H9 (cell line): ENCODE results near the gene ZRANB3. TPM values are rescaled to one million over a fixed set of nuclear protein-coding genes. Genes with fewer than 3 reads are reported as not detected.
"Not testable (repeated sequence)": the region's sequence is repeated elsewhere in the genome, so short reads cannot be mapped to it uniquely, and the experiment has no call there.

ENCODE experiments used
- DNase-seq: peaks from one replicate; pipeline ENCODE4 v3.0.0-alpha.2; 2017
- H2AFZ ChIP-seq: one replicate; pipeline ENCODE4 v1.6.1; 2013; ENCODE audit warnings: mild to moderate bottlenecking, low read length, control low read depth, moderate library complexity
- H2AK5ac ChIP-seq: 2 replicates; pipeline ENCODE4 v1.6.1; 2013; ENCODE audit warnings: low read length, control low read depth, mixed read lengths; ENCODE audit not compliant: insufficient read length
- H2BK120ac ChIP-seq: one replicate; pipeline ENCODE4 v1.6.1; 2013; ENCODE audit warnings: low read depth, mild to moderate bottlenecking, low read length, control low read depth, inconsistent platforms; ENCODE audit not compliant: poor library complexity, severe bottlenecking
- H2BK12ac ChIP-seq: 2 replicates; pipeline ENCODE4 v1.6.1; 2013; ENCODE audit warnings: low read length, control low read depth, mixed read lengths, low read depth; ENCODE audit not compliant: insufficient read length
- H2BK15ac ChIP-seq: 2 replicates; pipeline ENCODE4 v1.6.1; 2013; ENCODE audit warnings: low read depth, low read length, control low read depth
- H2BK20ac ChIP-seq: one replicate; pipeline ENCODE4 v1.6.1; 2013; ENCODE audit warnings: low read depth, mild to moderate bottlenecking, low read length, control low read depth, inconsistent platforms; ENCODE audit not compliant: poor library complexity, severe bottlenecking
- H2BK5ac ChIP-seq: 2 replicates; pipeline ENCODE4 v1.6.1; 2013; ENCODE audit warnings: low read length, control low read depth, mixed read lengths; ENCODE audit not compliant: insufficient read length
- H3K14ac ChIP-seq: 2 replicates; pipeline ENCODE4 v1.6.1; 2013; ENCODE audit warnings: low read length, control low read depth; ENCODE audit not compliant: insufficient read depth
- H3K18ac ChIP-seq: 2 replicates; pipeline ENCODE4 v1.6.1; 2013; ENCODE audit warnings: low read depth, mild to moderate bottlenecking, mixed read lengths, low read length, control low read depth; ENCODE audit not compliant: insufficient read length
- H3K23ac ChIP-seq: 2 replicates; pipeline ENCODE4 v1.6.1; 2013; ENCODE audit warnings: low read length, control low read depth, mixed read lengths, low read depth; ENCODE audit not compliant: insufficient read length
- H3K23me2 ChIP-seq: 2 replicates; pipeline ENCODE4 v1.6.1; 2013; ENCODE audit warnings: low read depth, mild to moderate bottlenecking, mixed read lengths, low read length, control low read depth; ENCODE audit not compliant: insufficient read length, poor library complexity, severe bottlenecking
- H3K27ac ChIP-seq: 2 replicates; pipeline ENCODE4 v1.5.1; 2013; ENCODE audit warnings: low read length, control low read depth, mixed read lengths, low read depth; ENCODE audit not compliant: insufficient read length
- H3K27me3 ChIP-seq: 2 replicates; pipeline ENCODE4 v1.6.1; 2013; ENCODE audit warnings: low read length, control low read depth, inconsistent platforms; ENCODE audit not compliant: insufficient read depth
- H3K4ac ChIP-seq: 2 replicates; pipeline ENCODE4 v1.6.1; 2013; ENCODE audit warnings: low read depth, mild to moderate bottlenecking, control low read depth, inconsistent platforms, low read length, moderate library complexity
- H3K4me1 ChIP-seq: 2 replicates; pipeline ENCODE4 v1.6.1; 2013; ENCODE audit warnings: low read length, control low read depth, inconsistent platforms; ENCODE audit not compliant: insufficient read depth
- H3K4me2 ChIP-seq: 2 replicates; pipeline ENCODE4 v1.6.1; 2013; ENCODE audit warnings: low read length, control low read depth, mixed read lengths; ENCODE audit not compliant: insufficient read length, insufficient read depth
- H3K56ac ChIP-seq: 2 replicates; pipeline ENCODE4 v1.6.1; 2013; ENCODE audit warnings: low read depth, mild to moderate bottlenecking, mixed read lengths, low read length, control low read depth; ENCODE audit not compliant: insufficient read length
- H3K79me1 ChIP-seq: 2 replicates; pipeline ENCODE4 v1.6.1; 2013; ENCODE audit warnings: low read depth, mild to moderate bottlenecking, moderate library complexity, low read length, control low read depth, inconsistent platforms; ENCODE audit not compliant: insufficient read depth, poor library complexity, severe bottlenecking
- H3K79me2 ChIP-seq: 2 replicates; pipeline ENCODE4 v1.6.1; 2013; ENCODE audit warnings: low read length, control low read depth, inconsistent platforms; ENCODE audit not compliant: insufficient read depth
- H3K9ac ChIP-seq: 2 replicates; pipeline ENCODE4 v1.6.1; 2013; ENCODE audit warnings: low read length, control low read depth, mixed read lengths; ENCODE audit not compliant: insufficient read length; ENCODE audit errors: extremely low read depth
- H3K9me3 ChIP-seq: one replicate; pipeline ENCODE4 v1.6.1; 2013; ENCODE audit warnings: low read depth, low read length, inconsistent platforms; ENCODE audit not compliant: control insufficient read depth
- H3T11ph ChIP-seq: one replicate; pipeline ENCODE4 v1.6.1; 2013; ENCODE audit warnings: mild to moderate bottlenecking, low read length, control low read depth, inconsistent platforms
- H4K20me1 ChIP-seq: one replicate; pipeline ENCODE4 v1.6.1; 2013; ENCODE audit not compliant: control insufficient read depth, insufficient read length, insufficient read depth
- H4K5ac ChIP-seq: 2 replicates; pipeline ENCODE4 v1.6.1; 2013; ENCODE audit warnings: low read depth, mild to moderate bottlenecking, mixed read lengths, low read length, control low read depth; ENCODE audit not compliant: insufficient read length
- H4K8ac ChIP-seq: replicated peaks from 2 replicates; pipeline ENCODE4 v1.6.1; 2013; ENCODE audit warnings: low read length, control low read depth, mixed read lengths, low read depth; ENCODE audit not compliant: insufficient read length
- H4K91ac ChIP-seq: 2 replicates; pipeline ENCODE4 v1.6.1; 2013; ENCODE audit warnings: low read depth, mild to moderate bottlenecking, moderate library complexity, mixed read lengths, low read length, control low read depth; ENCODE audit not compliant: insufficient read length
- H3K27ac Mint-ChIP-seq, 3 experiments: 2 replicates in 2 of 3; 3 replicates in 1 of 3; pipeline ENCODE4 v1.8.0; 2020 to 2021; ENCODE audit warnings: mixed read lengths in 3 of 3, mild to moderate bottlenecking in 1 of 3, moderate library complexity in 1 of 3
- H3K27me3 Mint-ChIP-seq: 2 replicates; pipeline ENCODE4 v1.8.0; 2021; ENCODE audit warnings: low read depth, mild to moderate bottlenecking, moderate library complexity, mixed read lengths
- H3K36me3 Mint-ChIP-seq, 3 experiments: 2 replicates in 2 of 3; 3 replicates in 1 of 3; pipeline ENCODE4 v1.8.0; 2020 to 2021; ENCODE audit warnings: low read depth in 3 of 3, mixed read lengths in 3 of 3; ENCODE audit not compliant: insufficient read depth in 1 of 3
- H3K4me1 Mint-ChIP-seq, 2 experiments: 2 replicates each; pipeline ENCODE4 v1.8.0; 2020; ENCODE audit warnings: mixed read lengths in 2 of 2
- H3K4me3 Mint-ChIP-seq, 2 experiments: 2 replicates in 1 of 2; 3 replicates in 1 of 2; pipeline ENCODE4 v1.8.0; 2020 to 2021; ENCODE audit warnings: mild to moderate bottlenecking in 2 of 2, mixed read lengths in 2 of 2, moderate library complexity in 1 of 2
- H3K9me3 Mint-ChIP-seq, 2 experiments: 2 replicates in 1 of 2; 3 replicates in 1 of 2; pipeline ENCODE4 v1.8.0; 2020; ENCODE audit warnings: mild to moderate bottlenecking in 2 of 2, mixed read lengths in 2 of 2, moderate library complexity in 1 of 2
- WGBS: extraction: QIAGEN DNeasy Blood & Tissue Kit; methylation state at CpG from one replicate; pipeline ENCODE4 v1.1.7; 2013; ENCODE audit warnings: missing lambda C conversion rate, low lambda C conversion rate, mixed read lengths; ENCODE audit not compliant: insufficient read length; ENCODE audit errors: extremely low coverage; 5-methylcytosine and 5-hydroxymethylcytosine counted together
- total RNA-seq: library from RNA; stranded (reverse); gene quantifications from 2 replicates; pipeline ENCODE4 v1.2.1, GENCODE V29; 2021
- TF ChIP-seq, protein P1 (sequence below): fragments of 200-600 bp; sonication (generic); conservative IDR thresholded peaks from 3 replicates; pipeline ENCODE4 v1.8.0; 2021; ENCODE audit warnings: antibody characterized with exemption, mild to moderate bottlenecking

The ZRANB3 gene
- total RNA-seq, 1 experiment from 2014 or later: 16.7 TPM

DNA sequence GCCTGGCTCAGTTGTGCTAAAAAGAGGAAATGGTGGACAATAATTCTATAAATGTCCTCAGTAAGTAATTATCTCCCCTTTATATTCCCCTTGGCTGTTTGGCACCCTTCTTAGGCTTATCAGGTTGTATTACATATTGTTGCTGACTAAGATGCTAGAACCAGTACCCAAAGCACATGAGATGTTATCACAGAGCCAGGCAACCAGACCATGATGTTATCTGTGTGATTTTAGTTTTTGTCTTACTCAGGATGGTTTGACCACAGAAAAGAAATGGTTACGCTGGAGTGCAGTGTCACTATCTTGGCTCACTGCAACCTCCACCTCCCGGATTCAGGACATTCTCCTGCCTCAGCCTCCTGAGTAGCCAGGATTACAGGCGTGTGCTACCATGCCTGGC is 15.4 kb upstream of the ZRANB3 start:
- TF ChIP-seq, protein P1, sequence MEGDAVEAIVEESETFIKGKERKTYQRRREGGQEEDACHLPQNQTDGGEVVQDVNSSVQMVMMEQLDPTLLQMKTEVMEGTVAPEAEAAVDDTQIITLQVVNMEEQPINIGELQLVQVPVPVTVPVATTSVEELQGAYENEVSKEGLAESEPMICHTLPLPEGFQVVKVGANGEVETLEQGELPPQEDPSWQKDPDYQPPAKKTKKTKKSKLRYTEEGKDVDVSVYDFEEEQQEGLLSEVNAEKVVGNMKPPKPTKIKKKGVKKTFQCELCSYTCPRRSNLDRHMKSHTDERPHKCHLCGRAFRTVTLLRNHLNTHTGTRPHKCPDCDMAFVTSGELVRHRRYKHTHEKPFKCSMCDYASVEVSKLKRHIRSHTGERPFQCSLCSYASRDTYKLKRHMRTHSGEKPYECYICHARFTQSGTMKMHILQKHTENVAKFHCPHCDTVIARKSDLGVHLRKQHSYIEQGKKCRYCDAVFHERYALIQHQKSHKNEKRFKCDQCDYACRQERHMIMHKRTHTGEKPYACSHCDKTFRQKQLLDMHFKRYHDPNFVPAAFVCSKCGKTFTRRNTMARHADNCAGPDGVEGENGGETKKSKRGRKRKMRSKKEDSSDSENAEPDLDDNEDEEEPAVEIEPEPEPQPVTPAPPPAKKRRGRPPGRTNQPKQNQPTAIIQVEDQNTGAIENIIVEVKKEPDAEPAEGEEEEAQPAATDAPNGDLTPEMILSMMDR: no peak
- H2BK15ac ChIP-seq: no peak overlapping the region
- no peaks in the 10 kb centered on the region for H4K20me1 ChIP-seq
- H3T11ph ChIP-seq: no peak overlapping the region
- no peak overlapping the region for H2BK20ac ChIP-seq
- Mint-ChIP-seq H3K9me3 (no peaks in the 10 kb centered on the region), H3K36me3 (peaks cover 0 to 7% (median 3%) of the 10 kb centered on the region in 3 experiments; a peak in 3 of 7 replicates), H3K4me3 (no peak overlapping the region), H3K27me3 (no peaks in the 10 kb centered on the region), H3K27ac (peak overlapping the region in 1 of 3 experiments; percentile 34; a peak in 1 of 7 replicates), H3K4me1 (peaks cover 5 to 8% of the 10 kb centered on the region in 2 experiments)
- H3K27ac ChIP-seq: no peak overlapping the region
- no peak overlapping the region for H4K8ac ChIP-seq
- no peak overlapping the region for H4K5ac ChIP-seq
- H2BK5ac ChIP-seq: no peak overlapping the region
- DNase-seq: no peak
- H3K9me3 ChIP-seq: no peaks in the 10 kb centered on the region
- H4K91ac ChIP-seq: no peak overlapping the region
- no peaks in the 10 kb centered on the region; the same call in 1 of the 2 replicates for H3K4me1 ChIP-seq
- WGBS: no CpG with 5 or more reads among the region's 3 CpGs
- H3K4me2 ChIP-seq: no peak overlapping the region
- no peak overlapping the region for H3K4ac ChIP-seq
- no peak overlapping the region for H3K9ac ChIP-seq
- no peak overlapping the region for H2AFZ ChIP-seq
- no peak overlapping the region for H2BK120ac ChIP-seq
- no peaks in the 10 kb centered on the region for H3K27me3 ChIP-seq
- peaks cover 8% of the 10 kb centered on the region; the same call in 1 of the 2 replicates for H3K79me2 ChIP-seq
- no peak overlapping the region for H3K56ac ChIP-seq
- no peaks in the 10 kb centered on the region for H3K23me2 ChIP-seq
- H3K23ac ChIP-seq: no peak overlapping the region
- H2AK5ac ChIP-seq: no peak overlapping the region
- H2BK12ac ChIP-seq: no peak overlapping the region
- no peak overlapping the region for H3K18ac ChIP-seq
- peaks cover 7% of the 10 kb centered on the region for H3K79me1 ChIP-seq
- no peak overlapping the region for H3K14ac ChIP-seq

DNA sequence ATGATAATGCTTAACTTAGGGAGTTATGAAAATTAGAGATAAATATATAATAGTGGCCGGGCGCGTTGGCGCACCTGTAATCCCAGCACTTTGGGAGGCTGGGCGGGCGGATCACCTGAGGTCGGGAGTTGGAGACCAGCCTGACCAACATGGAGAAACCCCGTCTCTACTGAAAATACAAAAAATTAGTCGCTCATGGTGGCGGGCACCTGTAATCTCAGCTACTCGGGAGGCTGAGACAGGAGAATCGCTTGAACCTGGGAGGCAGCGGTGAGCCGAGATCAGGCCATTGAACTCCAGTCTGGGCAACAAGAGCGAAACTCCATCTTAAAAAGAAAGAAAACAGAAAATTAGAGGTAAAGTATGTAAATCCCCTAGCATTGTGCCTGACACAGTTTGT is 2.5 kb upstream of the ZRANB3 start:
- H3K27me3 ChIP-seq, H3T11ph ChIP-seq, H3K4me1 ChIP-seq, H4K20me1 ChIP-seq, H3K14ac ChIP-seq, H2BK5ac ChIP-seq, H2BK15ac ChIP-seq, H3K4me2 ChIP-seq, DNase-seq, H2AK5ac ChIP-seq, H3K23me2 ChIP-seq, H2BK12ac ChIP-seq, H4K91ac ChIP-seq, H3K9ac ChIP-seq, H3K18ac ChIP-seq, H3K4ac ChIP-seq, H3K27ac Mint-ChIP-seq, H3K79me1 ChIP-seq, H2AFZ ChIP-seq, H3K23ac ChIP-seq, H2BK20ac ChIP-seq, H4K8ac ChIP-seq, H4K5ac ChIP-seq, H3K9me3 ChIP-seq, H3K56ac ChIP-seq, H2BK120ac ChIP-seq, H3K27me3 Mint-ChIP-seq, H3K27ac ChIP-seq: not testable (repeated sequence)
- WGBS: no CpG with 5 or more reads among the region's 15 CpGs
- Mint-ChIP-seq H3K36me3 (peaks cover 31 to 41% (median 37%) of the 10 kb centered on the region in 3 experiments), H3K4me3 (peak overlapping the region in 1 of 2 experiments; percentile 34; a peak in 1 of 5 replicates), H3K4me1 (peaks cover 11 to 21% of the 10 kb centered on the region in 2 experiments), H3K9me3 (peaks cover 16 to 17% of the 10 kb centered on the region in 2 experiments)
- peaks cover 19% of the 10 kb centered on the region; the same call in 1 of the 2 replicates for H3K79me2 ChIP-seq
